Measurements from ENCODE around the gene ARHGAP24.

DNA sequence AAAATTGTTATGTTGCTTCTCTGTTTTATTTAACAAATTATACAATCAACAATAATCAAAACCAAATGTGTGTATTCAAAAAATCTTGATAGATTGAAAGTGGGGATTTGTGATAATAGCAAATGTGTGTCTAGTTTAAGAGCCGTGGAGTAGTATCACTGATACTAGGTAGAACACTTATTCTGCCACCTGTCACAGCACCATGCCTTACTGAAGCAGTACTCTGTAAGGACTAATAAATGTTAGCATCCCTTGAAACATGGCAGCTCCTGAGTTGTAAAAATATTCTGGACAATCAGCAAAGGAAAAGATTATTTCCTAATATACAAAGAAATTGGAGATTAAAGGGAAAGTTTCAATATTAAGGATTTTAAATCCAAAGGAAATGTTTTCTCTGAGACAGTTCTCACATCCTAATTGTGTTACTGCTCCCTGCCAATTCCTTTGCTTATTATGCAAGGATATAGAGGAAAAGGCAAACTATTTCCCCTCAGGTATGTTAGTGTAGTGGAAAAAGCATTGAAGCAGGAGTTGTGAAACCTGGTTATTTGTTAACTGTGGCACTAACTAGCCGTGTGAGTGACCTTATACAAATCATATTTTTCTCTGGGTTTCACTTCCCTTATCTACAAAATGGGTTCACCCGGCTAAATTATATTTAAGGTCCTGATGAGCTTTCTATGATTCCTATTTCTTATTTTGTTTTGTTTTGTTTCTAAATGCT lies 303.1 kb downstream of the ARHGAP24 start:
- TF ChIP-seq, protein P1, sequence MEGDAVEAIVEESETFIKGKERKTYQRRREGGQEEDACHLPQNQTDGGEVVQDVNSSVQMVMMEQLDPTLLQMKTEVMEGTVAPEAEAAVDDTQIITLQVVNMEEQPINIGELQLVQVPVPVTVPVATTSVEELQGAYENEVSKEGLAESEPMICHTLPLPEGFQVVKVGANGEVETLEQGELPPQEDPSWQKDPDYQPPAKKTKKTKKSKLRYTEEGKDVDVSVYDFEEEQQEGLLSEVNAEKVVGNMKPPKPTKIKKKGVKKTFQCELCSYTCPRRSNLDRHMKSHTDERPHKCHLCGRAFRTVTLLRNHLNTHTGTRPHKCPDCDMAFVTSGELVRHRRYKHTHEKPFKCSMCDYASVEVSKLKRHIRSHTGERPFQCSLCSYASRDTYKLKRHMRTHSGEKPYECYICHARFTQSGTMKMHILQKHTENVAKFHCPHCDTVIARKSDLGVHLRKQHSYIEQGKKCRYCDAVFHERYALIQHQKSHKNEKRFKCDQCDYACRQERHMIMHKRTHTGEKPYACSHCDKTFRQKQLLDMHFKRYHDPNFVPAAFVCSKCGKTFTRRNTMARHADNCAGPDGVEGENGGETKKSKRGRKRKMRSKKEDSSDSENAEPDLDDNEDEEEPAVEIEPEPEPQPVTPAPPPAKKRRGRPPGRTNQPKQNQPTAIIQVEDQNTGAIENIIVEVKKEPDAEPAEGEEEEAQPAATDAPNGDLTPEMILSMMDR (IDR thresholded peaks at IDR 0.05), result no peak
- no peak for TF ChIP-seq TAF1 (IDR thresholded peaks at IDR 0.05; ENCODE audit: borderline replicate concordance, low read depth, low read length)
- TF ChIP-seq GABPA (IDR thresholded peaks at IDR 0.05; ENCODE audit: low read depth), result no peak

Measured in SK-N-SH (cell line).